A549 (cell line): ENCODE results near the gene ATF5. TPM values are rescaled to one million over a fixed set of nuclear protein-coding genes. Genes with fewer than 3 reads are reported as not detected.

Experiments used
- ATAC-seq, 2 experiments: fragments of 200-7000 bp in 1 of 2; fragments of >200 bp in 1 of 2; cut with Nextera tagmentation in 1 of 2; cut with Tn5 transposase in 1 of 2; 3 replicates each; pipeline versions ENCODE4 v1.8.0 to v1.9.1; 2018 to 2020; ENCODE audit warnings: mild to moderate bottlenecking in 1 of 2, moderate library complexity in 1 of 2
- CTCF ChIA-PET: fragments of 300-600 bp; sonication (Branson Sonifier 250); formaldehyde crosslinking; extraction: SDS; loops from one replicate; lab custom pipeline; 2021; ENCODE audit warnings: antibody characterized with exemption, inconsistent platforms; lab: Yijun Ruan, JAX
- POLR2A ChIA-PET: fragments of 350-600 bp; formaldehyde crosslinking; extraction: SDS; loops from one replicate; lab custom pipeline; 2021; ENCODE audit warnings: antibody characterized with exemption, inconsistent platforms; lab: Yijun Ruan, JAX
- DNase-seq, 2 experiments: peaks; one replicate each; pipeline versions ENCODE4 v3.0.0 to v3.0.0-alpha.2; 2011 to 2016; ENCODE audit warnings: low read depth in 1 of 2, low spot score in 1 of 2
- FAIRE-seq: peaks from 2 replicates; lab custom pipeline; 2011; peaks lifted over from hg19 to GRCh38; lab: Jason Lieb, UNC
- H3K27ac ChIP-seq, 2 experiments: fragments of >200 bp; sonication (Bioruptor Twin); formaldehyde crosslinking; 3 replicates each; pipeline ENCODE4 v1.5.1; 2016 to 2017
- H3K4me1 ChIP-seq: fragments of >200 bp; sonication (Bioruptor Twin); formaldehyde crosslinking; 3 replicates; pipeline ENCODE4 v1.6.1; 2016
- H3K4me2 ChIP-seq: fragments of >200 bp; sonication (Bioruptor Twin); formaldehyde crosslinking; 3 replicates; pipeline ENCODE4 v1.6.1; 2016
- H3K4me3 ChIP-seq: fragments of >200 bp; sonication (Bioruptor Twin); formaldehyde crosslinking; 3 replicates; pipeline ENCODE4 v1.5.1; 2016
- H3K9me3 ChIP-seq: fragments of >200 bp; sonication (Bioruptor Twin); formaldehyde crosslinking; 3 replicates; pipeline ENCODE4 v1.6.1; 2016
- BHLHE40 ChIP-seq: IDR thresholded peaks from 2 replicates; pipeline ENCODE4 v1.6.1; 2012; ENCODE audit warnings: low read depth, low read length, inconsistent platforms
- CBX2 ChIP-seq: fragments of 200-600 bp; sonication (generic); IDR thresholded peaks from 2 replicates; pipeline ENCODE4 v1.6.1; 2016; ENCODE audit warnings: low read depth, mild to moderate bottlenecking, borderline replicate concordance
- CEBPB ChIP-seq, 2 experiments: fragments of >200 bp in 1 of 2; sonication (Bioruptor Twin) in 1 of 2; formaldehyde crosslinking in 1 of 2; IDR thresholded peaks; 2 replicates each; pipeline ENCODE4 v1.6.1; 2012 to 2016
- CHD2 ChIP-seq: fragments of 150-350 bp; IDR thresholded peaks from 2 replicates; pipeline ENCODE4 v1.6.1; 2014; ENCODE audit warnings: low read length; ENCODE audit not compliant: partially characterized antibody
- CHD4 ChIP-seq: fragments of 200-600 bp; sonication (generic); IDR thresholded peaks from 2 replicates; pipeline ENCODE4 v1.6.1; 2016; ENCODE audit warnings: antibody characterized with exemption, mild to moderate bottlenecking, borderline replicate concordance
- EHF ChIP-seq: fragments of 250-450 bp; sonication (Bioruptor Pico); IDR thresholded peaks from 2 replicates; pipeline ENCODE4 v1.5.0; 2020; ENCODE audit warnings: mild to moderate bottlenecking
- FOSB ChIP-seq: fragments of 250-450 bp; sonication (Bioruptor Pico); IDR thresholded peaks from 2 replicates; pipeline ENCODE4 v1.5.0; 2020; ENCODE audit warnings: mild to moderate bottlenecking, moderate library complexity
- FOSL2 ChIP-seq, 2 experiments: fragments of 450-650 bp in 1 of 2; fragments of >200 bp in 1 of 2; sonication (Bioruptor Twin) in 1 of 2; formaldehyde crosslinking; IDR thresholded peaks; 2 replicates each; pipeline versions ENCODE4 v1.5.0 to v1.6.1; 2016 to 2020; ENCODE audit warnings: mild to moderate bottlenecking in 1 of 2, moderate library complexity in 1 of 2
- GATA3 ChIP-seq: IDR thresholded peaks from 2 replicates; pipeline ENCODE4 v1.6.1; 2012; ENCODE audit warnings: borderline replicate concordance
- HEYL ChIP-seq: fragments of 250-450 bp; sonication (Bioruptor Pico); IDR thresholded peaks from 2 replicates; pipeline ENCODE4 v1.8.0; 2021; ENCODE audit warnings: mild to moderate bottlenecking, moderate library complexity
- HOXA7 ChIP-seq: fragments of 250-450 bp; sonication (Bioruptor Pico); IDR thresholded peaks from 2 replicates; pipeline ENCODE4 v1.5.0; 2020; ENCODE audit warnings: mild to moderate bottlenecking, moderate library complexity
- HOXB13 ChIP-seq: fragments of 250-450 bp; sonication (Bioruptor Pico); IDR thresholded peaks from 2 replicates; pipeline ENCODE4 v1.5.0; 2020; ENCODE audit warnings: low read depth, mild to moderate bottlenecking, moderate library complexity
- HOXB5 ChIP-seq: fragments of 250-450 bp; sonication (Bioruptor Pico); IDR thresholded peaks from 2 replicates; pipeline ENCODE4 v1.5.0; 2020; ENCODE audit warnings: mild to moderate bottlenecking, moderate library complexity
- JUN ChIP-seq, 2 experiments: fragments of >200 bp; sonication (Bioruptor Twin); formaldehyde crosslinking; IDR thresholded peaks; 2 replicates in 1 of 2; 3 replicates in 1 of 2; pipeline ENCODE4 v1.6.1; 2016 to 2017
- JUNB ChIP-seq: fragments of >200 bp; sonication (Bioruptor Twin); formaldehyde crosslinking; IDR thresholded peaks from 2 replicates; pipeline ENCODE4 v1.6.1; 2016
- KDM1A ChIP-seq: fragments of 200-600 bp; sonication (generic); IDR thresholded peaks from 2 replicates; pipeline ENCODE4 v1.6.1; 2016; ENCODE audit warnings: low read depth, mild to moderate bottlenecking
- MAFK ChIP-seq: fragments of 450-650 bp; IDR thresholded peaks from 2 replicates; pipeline ENCODE4 v1.6.1; 2014; ENCODE audit not compliant: partially characterized antibody
- MAZ ChIP-seq: fragments of 150-350 bp; IDR thresholded peaks from 2 replicates; pipeline ENCODE4 v1.6.1; 2014; ENCODE audit warnings: antibody characterized with exemption, low read depth, low read length, borderline replicate concordance
- NPAS2 ChIP-seq: fragments of 250-450 bp; sonication (Bioruptor Pico); IDR thresholded peaks from 2 replicates; pipeline ENCODE4 v1.8.0; 2022; ENCODE audit warnings: mild to moderate bottlenecking, moderate library complexity, borderline replicate concordance
- RAD21 ChIP-seq, 2 experiments: fragments of >200 bp in 1 of 2; sonication (Bioruptor Twin) in 1 of 2; formaldehyde crosslinking in 1 of 2; IDR thresholded peaks in 1 of 2; conservative IDR thresholded peaks in 1 of 2; 2 replicates in 1 of 2; 3 replicates in 1 of 2; pipeline ENCODE4 v1.6.1; 2012 to 2018; ENCODE audit warnings: inconsistent platforms in 1 of 2
- RARB ChIP-seq: fragments of 250-450 bp; sonication (Bioruptor Pico); IDR thresholded peaks from 2 replicates; pipeline ENCODE4 v1.8.0; 2021; ENCODE audit warnings: mild to moderate bottlenecking, moderate library complexity
- RCOR1 ChIP-seq: fragments of 150-350 bp; IDR thresholded peaks from 2 replicates; pipeline ENCODE4 v1.6.1; 2014; ENCODE audit warnings: antibody characterized with exemption, low read length, low read depth
- RFX5 ChIP-seq: fragments of 450-650 bp; IDR thresholded peaks from 2 replicates; pipeline ENCODE4 v1.7.1; 2014; ENCODE audit warnings: antibody characterized with exemption, mild to moderate bottlenecking, moderate library complexity
- RNF2 ChIP-seq: fragments of 200-600 bp; sonication (generic); IDR thresholded peaks from 2 replicates; pipeline ENCODE4 v1.6.1; 2016; ENCODE audit warnings: low read depth, mild to moderate bottlenecking, antibody characterized with exemption, moderate library complexity, borderline replicate concordance
- SREBF2 ChIP-seq: fragments of 450-650 bp; IDR thresholded peaks from 2 replicates; pipeline ENCODE4 v1.6.1; 2014; ENCODE audit warnings: mild to moderate bottlenecking, moderate library complexity
- TP53 ChIP-seq: fragments of 250-450 bp; sonication (Bioruptor Pico); IDR thresholded peaks from 2 replicates; pipeline ENCODE4 v1.5.0; 2021; ENCODE audit warnings: mild to moderate bottlenecking, moderate library complexity
- ZFP36 ChIP-seq: fragments of 450-650 bp; IDR thresholded peaks from 2 replicates; pipeline ENCODE4 v1.6.1; 2014; ENCODE audit warnings: borderline replicate concordance; ENCODE audit not compliant: partially characterized antibody
- ZNF302 ChIP-seq: fragments of 250-450 bp; sonication (Bioruptor Pico); IDR thresholded peaks from 2 replicates; pipeline ENCODE4 v1.9.0; 2021; ENCODE audit warnings: inconsistent platforms, mild to moderate bottlenecking, moderate library complexity
- ZSCAN20 ChIP-seq: fragments of 250-450 bp; sonication (Bioruptor Pico); IDR thresholded peaks from 2 replicates; pipeline ENCODE4 v1.8.0; 2022; ENCODE audit warnings: mild to moderate bottlenecking, moderate library complexity
- WGBS: methylation state at CpG from one replicate; pipeline ENCODE4 v1.1.6; 2017; ENCODE audit errors: missing lambda C conversion rate; 5-methylcytosine and 5-hydroxymethylcytosine counted together
- polyA plus RNA-seq, 4 experiments: library from polyadenylated mRNA; depleted of rRNA in 3 of 4; stranded (reverse); fragments of >200 nt; fragmentation: RNase III in 1 of 4; extraction: RNeasy Plus Mini Kit Qiagen cat#74134 plus additional on column Dnase treatment in 1 of 4; gene quantifications; 2 replicates in 3 of 4; 3 replicates in 1 of 4; pipeline ENCODE4 v1.2.3, GENCODE V29; 2011 to 2017
- TF ChIP-seq, protein P1 (sequence below): IDR thresholded peaks from 2 replicates; pipeline ENCODE4 v1.6.1; 2012; ENCODE audit warnings: low read depth, borderline replicate concordance
- TF ChIP-seq, protein P2 (sequence below): fragments of >200 bp; sonication (Bioruptor Twin); formaldehyde crosslinking; IDR thresholded peaks from 3 replicates; pipeline ENCODE4 v1.5.1; 2016

The ATF5 gene
- polyA plus RNA-seq, 2 of the 4 experiments (the other 2 are of a cell fraction) = 12.9 to 42.8 TPM

DNA sequence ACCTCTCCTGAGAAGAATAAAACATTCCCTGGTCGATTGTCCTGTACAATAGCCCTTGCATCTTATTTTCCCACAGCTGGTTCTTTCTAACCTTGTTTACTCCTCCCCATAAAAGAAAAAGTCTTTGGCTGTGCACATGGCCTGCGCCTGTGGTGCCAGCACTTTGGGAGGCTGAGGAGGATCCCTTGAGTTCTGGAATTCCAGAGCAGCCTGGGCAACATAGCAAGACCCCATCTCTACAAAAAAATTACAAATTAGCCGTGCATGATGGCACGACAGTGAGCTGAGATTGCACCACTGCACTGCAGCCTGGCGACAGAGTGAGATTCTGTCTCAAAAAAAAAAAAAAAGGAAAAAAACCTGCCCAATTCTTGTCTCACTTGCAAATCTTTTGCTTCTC, 7.5 kb downstream of the ATF5 start:
- peaks cover 4% of the 10 kb centered on the region; the same call in 1 of the 3 replicates for H3K4me1 ChIP-seq
- no peak for FAIRE-seq
- H3K4me3 ChIP-seq = no peak overlapping the region
- CTCF ChIA-PET = interaction anchor here (0.8 to 7.5 kb wide), 7 partner anchors 13 to 199 kb away, joined by 3 to 121 read pairs (median 24); no protein-coding TSS in a partner anchor
- no peaks in the 10 kb centered on the region for H3K9me3 ChIP-seq
- no peak overlapping the region for H3K4me2 ChIP-seq
- no peak; a peak in 1 of 6 replicates for ATAC-seq
- TF ChIP-seq JUNB = no peak
- TF ChIP-seq, protein P1, sequence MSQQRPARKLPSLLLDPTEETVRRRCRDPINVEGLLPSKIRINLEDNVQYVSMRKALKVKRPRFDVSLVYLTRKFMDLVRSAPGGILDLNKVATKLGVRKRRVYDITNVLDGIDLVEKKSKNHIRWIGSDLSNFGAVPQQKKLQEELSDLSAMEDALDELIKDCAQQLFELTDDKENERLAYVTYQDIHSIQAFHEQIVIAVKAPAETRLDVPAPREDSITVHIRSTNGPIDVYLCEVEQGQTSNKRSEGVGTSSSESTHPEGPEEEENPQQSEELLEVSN = no peak
- no peak for TF ChIP-seq RNF2
- TF ChIP-seq RCOR1 = no peak
- TF ChIP-seq, protein P2, sequence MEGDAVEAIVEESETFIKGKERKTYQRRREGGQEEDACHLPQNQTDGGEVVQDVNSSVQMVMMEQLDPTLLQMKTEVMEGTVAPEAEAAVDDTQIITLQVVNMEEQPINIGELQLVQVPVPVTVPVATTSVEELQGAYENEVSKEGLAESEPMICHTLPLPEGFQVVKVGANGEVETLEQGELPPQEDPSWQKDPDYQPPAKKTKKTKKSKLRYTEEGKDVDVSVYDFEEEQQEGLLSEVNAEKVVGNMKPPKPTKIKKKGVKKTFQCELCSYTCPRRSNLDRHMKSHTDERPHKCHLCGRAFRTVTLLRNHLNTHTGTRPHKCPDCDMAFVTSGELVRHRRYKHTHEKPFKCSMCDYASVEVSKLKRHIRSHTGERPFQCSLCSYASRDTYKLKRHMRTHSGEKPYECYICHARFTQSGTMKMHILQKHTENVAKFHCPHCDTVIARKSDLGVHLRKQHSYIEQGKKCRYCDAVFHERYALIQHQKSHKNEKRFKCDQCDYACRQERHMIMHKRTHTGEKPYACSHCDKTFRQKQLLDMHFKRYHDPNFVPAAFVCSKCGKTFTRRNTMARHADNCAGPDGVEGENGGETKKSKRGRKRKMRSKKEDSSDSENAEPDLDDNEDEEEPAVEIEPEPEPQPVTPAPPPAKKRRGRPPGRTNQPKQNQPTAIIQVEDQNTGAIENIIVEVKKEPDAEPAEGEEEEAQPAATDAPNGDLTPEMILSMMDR = no peak
- no peak for TF ChIP-seq HOXA7 (CRISPR knock-in tag)
- no peak for TF ChIP-seq BHLHE40
- TF ChIP-seq RFX5 = no peak
- TF ChIP-seq NPAS2 = no peak
- no peak for TF ChIP-seq ZSCAN20 (CRISPR knock-in tag)
- TF ChIP-seq JUN (IDR thresholded peaks at IDR 0.05) = no peak
- no peak for TF ChIP-seq EHF (CRISPR knock-in tag)
- no peak for TF ChIP-seq ZNF302 (CRISPR knock-in tag)
- no peak for TF ChIP-seq TP53
- no peak for TF ChIP-seq KDM1A
- no peak for TF ChIP-seq CBX2
- TF ChIP-seq CEBPB (IDR thresholded peaks at IDR 0.05) = no peak
- no peak for TF ChIP-seq HEYL (CRISPR knock-in tag)
- TF ChIP-seq FOSB = no peak
- no peak for TF ChIP-seq MAFK
- TF ChIP-seq, all 56 proteins: peak for 0
- DNase-seq = no peak
- H3K27ac ChIP-seq = no peak overlapping the region
- POLR2A ChIA-PET = no interaction called here
- 39% methylated on average over 5 of the region's 5 CpGs for WGBS

DNA sequence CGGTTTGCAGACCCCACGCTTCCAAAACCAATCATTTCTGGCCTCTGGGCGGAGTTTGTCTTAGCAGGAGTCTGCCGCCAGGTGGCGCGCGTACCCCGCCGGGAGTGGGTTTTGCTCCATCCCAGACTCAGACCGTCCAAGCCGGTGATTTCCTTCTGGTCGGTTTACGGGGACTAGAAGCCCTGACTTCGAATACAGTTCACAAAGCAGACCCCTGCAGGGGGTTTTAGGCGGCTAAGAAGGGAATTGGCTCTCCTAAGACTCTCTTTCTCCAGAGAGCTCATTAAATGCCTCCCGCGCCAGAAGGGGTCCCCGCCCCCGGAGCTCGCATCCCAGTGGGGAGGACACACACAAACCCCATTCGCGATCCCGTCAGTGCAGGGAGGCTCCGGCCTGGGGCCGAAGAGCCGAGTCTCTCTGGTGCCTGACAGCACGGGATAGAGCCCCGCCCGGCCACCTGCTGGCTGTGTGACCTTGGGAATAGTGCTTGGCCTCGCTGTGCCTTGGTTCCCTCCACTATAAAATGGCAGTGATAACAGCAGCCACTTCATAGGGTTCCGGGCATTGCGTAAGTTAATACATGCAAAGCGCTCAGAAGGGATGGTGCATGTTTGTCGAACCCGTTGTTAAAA, 8.9 kb downstream of the ATF5 start:
- peak overlapping the region in 1 of 2 experiments; percentile 49; a peak in 3 of 6 replicates for H3K27ac ChIP-seq
- 12% methylated on average over 35 of the region's 35 CpGs for WGBS
- H3K9me3 ChIP-seq = no peaks in the 10 kb centered on the region
- no peak for FAIRE-seq
- POLR2A ChIA-PET = interaction anchor here (0.9 kb wide), 1 partner anchor 9 kb away, joined by 3 read pairs; the partner anchor contains the start of genes ATF5 and NUP62
- H3K4me1 ChIP-seq = peaks cover 14% of the 10 kb centered on the region; the same call in 2 of the 3 replicates
- CTCF ChIA-PET = interaction anchor here (0.6 to 7.5 kb wide), 51 partner anchors 8 to 465 kb away, joined by 3 to 121 read pairs (median 5); partner anchors contain the start of genes VRK3 and ZNF473
- DNase-seq = peak; percentile 81
- H3K4me3 ChIP-seq = peak overlapping the region; percentile 51
- peak; percentile 80 to 91 for ATAC-seq
- peak overlapping the region; percentile 99 for H3K4me2 ChIP-seq
- no peak for TF ChIP-seq SREBF2
- peak; percentile 99 for TF ChIP-seq RAD21 (conservative IDR thresholded peaks at IDR 0.05 in 1 of 2, IDR thresholded peaks at IDR 0.05 in 1 of 2)
- no peak for TF ChIP-seq GATA3
- TF ChIP-seq, protein P2 = peak; percentile 99
- no peak for TF ChIP-seq FOSL2 (IDR thresholded peaks at IDR 0.05)
- TF ChIP-seq FOSL2 (CRISPR knock-in tag; IDR thresholded peaks at IDR 0.05) = no peak
- peak; percentile 60 for TF ChIP-seq ZFP36
- no peak for TF ChIP-seq ZSCAN20 (CRISPR knock-in tag)
- TF ChIP-seq FOSB = no peak
- TF ChIP-seq, protein P1 = no peak
- TF ChIP-seq HEYL (CRISPR knock-in tag) = no peak
- TF ChIP-seq HOXB5 = no peak
- no peak for TF ChIP-seq HOXB13
- no peak for TF ChIP-seq RARB (CRISPR knock-in tag)
- no peak for TF ChIP-seq CHD2
- peak; percentile 65; the same call in 1 of the 2 replicates for TF ChIP-seq CHD4
- TF ChIP-seq MAZ = 0 out of 2 replicates have a peak, but pooled peaks have one; percentile 25
- no peak for TF ChIP-seq JUN (IDR thresholded peaks at IDR 0.05)
- 0 out of 2 replicates have a peak, but pooled peaks have one; percentile 9 for TF ChIP-seq RFX5
- peak in 1 of 2 experiments; percentile 74; a peak in 2 of 4 replicates for TF ChIP-seq CEBPB (IDR thresholded peaks at IDR 0.05)
- no peak for TF ChIP-seq TP53
